GM18508 (cell line): ENCODE measurements around the gene NEURL1.

ENCODE experiments used
- ATAC-seq: cut with Tn5 transposase; IDR thresholded peaks from one replicate; pipeline ENCODE4 v1.9.1; 2021; ENCODE audit warnings: moderate number of reproducible peaks; ENCODE audit not compliant: insufficient read depth, unreplicated experiment

The NEURL1 gene

GRCh38 chr10:103543617-103544525 lies 50.4 kb downstream of the NEURL1 start:
- no peak for ATAC-seq

- no peak for ATAC-seq
Observed at GRCh38 chr10:103544657-103545310, 51.3 kb downstream of the NEURL1 start.

GRCh38 chr10:103545366-103545765 lies 51.9 kb downstream of the NEURL1 start:
- no peak for ATAC-seq

GRCh38 chr10:103545771-103546281 lies 52.3 kb downstream of the NEURL1 start:
- no peak for ATAC-seq

GRCh38 chr10:103546401-103546800 lies 52.9 kb downstream of the NEURL1 start:
- ATAC-seq = no peak

GRCh38 chr10:103547391-103547946 lies 54.0 kb downstream of the NEURL1 start:
- ATAC-seq = no peak

- no peak for ATAC-seq
Observed at GRCh38 chr10:103548006-103548405, 54.5 kb downstream of the NEURL1 start.

GRCh38 chr10:103548581-103549348 lies 55.3 kb downstream of the NEURL1 start:
- no peak for ATAC-seq

GRCh38 chr10:103549349-103549685 lies 55.8 kb downstream of the NEURL1 start:
- no peak for ATAC-seq

GRCh38 chr10:103550229-103550628 lies 56.7 kb downstream of the NEURL1 start:
- no peak for ATAC-seq

- ATAC-seq = no peak
Observed at GRCh38 chr10:103551619-103552602, 58.4 kb downstream of the NEURL1 start.

- no peak for ATAC-seq
Observed at GRCh38 chr10:103552856-103553742, 59.6 kb downstream of the NEURL1 start.

GRCh38 chr10:103553743-103554487 lies 60.4 kb downstream of the NEURL1 start:
- no peak for ATAC-seq

- no peak for ATAC-seq
Observed at GRCh38 chr10:103554488-103555324, 61.2 kb downstream of the NEURL1 start.

- no peak for ATAC-seq
Observed at GRCh38 chr10:103555325-103555649, 61.8 kb downstream of the NEURL1 start.

- no peak for ATAC-seq
Observed at GRCh38 chr10:103555712-103556111, 62.2 kb downstream of the NEURL1 start.
